OCI-LY1 (cell line): Measurements from ENCODE around the gene RAB22A.

Experiments
- H2AFZ ChIP-seq: fragments of 200-600 bp; sonication (generic), shearing (Covaris generic); 2 replicates; pipeline ENCODE4 v1.6.0; 2014; ENCODE audit warnings: antibody characterized with exemption, mild to moderate bottlenecking, low read length
- H3F3A ChIP-seq: fragments of 200-600 bp; sonication (generic), shearing (Covaris generic); 2 replicates; pipeline ENCODE4 v1.6.0; 2014; ENCODE audit warnings: mild to moderate bottlenecking, antibody characterized with exemption, low read length, moderate library complexity; ENCODE audit not compliant: insufficient read depth
- H3K27ac ChIP-seq: fragments of 200-600 bp; sonication (generic); 2 replicates; pipeline ENCODE4 v1.5.1; 2014; ENCODE audit warnings: low read length, mixed run types, mild to moderate bottlenecking, low read depth; ENCODE audit not compliant: poor library complexity, severe bottlenecking
- H3K27me3 ChIP-seq: fragments of 200-600 bp; sonication (generic); 2 replicates; pipeline ENCODE4 v1.6.0; 2014; ENCODE audit warnings: antibody characterized with exemption, mild to moderate bottlenecking, low read length, moderate library complexity; ENCODE audit not compliant: insufficient read depth
- H3K36me3 ChIP-seq: fragments of 200-600 bp; sonication (generic); 2 replicates; pipeline ENCODE4 v1.6.1; 2014; ENCODE audit warnings: mild to moderate bottlenecking, antibody characterized with exemption, low read length, moderate library complexity, mixed read lengths; ENCODE audit not compliant: insufficient read depth
- H3K4me1 ChIP-seq: fragments of 200-600 bp; sonication (generic); 2 replicates; pipeline ENCODE4 v1.5.1; 2014; ENCODE audit warnings: mild to moderate bottlenecking, low read length, moderate library complexity; ENCODE audit not compliant: insufficient read depth, severe bottlenecking
- H3K4me2 ChIP-seq: fragments of 200-600 bp; sonication (generic), shearing (Covaris generic); 2 replicates; pipeline ENCODE4 v1.6.1; 2014; ENCODE audit warnings: low read length
- H3K4me3 ChIP-seq: fragments of 200-600 bp; sonication (generic); 2 replicates; pipeline ENCODE4 v1.5.1; 2014; ENCODE audit warnings: low read length, low read depth, mild to moderate bottlenecking, mixed read lengths; ENCODE audit not compliant: poor library complexity, severe bottlenecking
- H3K79me2 ChIP-seq: fragments of 200-600 bp; shearing (Covaris generic); 2 replicates; pipeline ENCODE4 v1.6.1; 2016; ENCODE audit warnings: mixed run types, low read length, mixed read lengths; ENCODE audit not compliant: insufficient read depth
- H3K9ac ChIP-seq: fragments of 200-600 bp; sonication (generic), shearing (Covaris generic); 2 replicates; pipeline ENCODE4 v1.6.1; 2014; ENCODE audit warnings: mild to moderate bottlenecking, low read length, mixed read lengths
- H3K9me2 ChIP-seq: fragments of 200-600 bp; sonication (generic), shearing (Covaris generic); 2 replicates; pipeline ENCODE4 v1.6.1; 2014; ENCODE audit warnings: low read depth, mild to moderate bottlenecking, low read length, mixed read lengths
- H3K9me3 ChIP-seq: fragments of 200-600 bp; shearing (Covaris generic); 2 replicates; pipeline ENCODE4 v1.6.1; 2014; ENCODE audit warnings: low read length, mixed read lengths
- H4K20me1 ChIP-seq: fragments of 200-600 bp; sonication (generic), shearing (Covaris generic); 2 replicates; pipeline ENCODE4 v1.6.0; 2016; ENCODE audit warnings: mild to moderate bottlenecking, low read length; ENCODE audit not compliant: insufficient read depth
- CTCF ChIP-seq: fragments of 200-600 bp; sonication (generic), shearing (Covaris generic); IDR thresholded peaks from 2 replicates; pipeline ENCODE4 v1.5.1; 2017; ENCODE audit warnings: mild to moderate bottlenecking, antibody characterized with exemption, low read length, moderate library complexity, mixed read lengths
- EZH2 ChIP-seq: fragments of 200-600 bp; sonication (generic), shearing (Covaris generic); IDR thresholded peaks from 2 replicates; pipeline ENCODE4 v1.8.0; 2017; ENCODE audit warnings: borderline replicate concordance, mixed run types, mild to moderate bottlenecking, antibody characterized with exemption, low read length, moderate library complexity, mixed read lengths

Gene RAB22A

GRCh38 chr20:58325912-58326311 is 16.4 kb downstream of the RAB22A start:
- Histone ChIP-seq H2AFZ (no peak overlapping the region), H3K4me1 (no peaks in the 10 kb centered on the region), H3K4me3 (no peak overlapping the region), H3K79me2 (peaks cover 69% of the 10 kb centered on the region), H3K27me3 (no peaks in the 10 kb centered on the region), H3K9ac (no peak overlapping the region), H3K36me3 (no peaks in the 10 kb centered on the region; the same call in 1 of the 2 replicates), H3K27ac (no peak overlapping the region), H3K4me2 (no peak overlapping the region), H3F3A (no peaks in the 10 kb centered on the region), H3K9me3 (no peaks in the 10 kb centered on the region), H4K20me1 (no peaks in the 10 kb centered on the region), H3K9me2 (no peaks in the 10 kb centered on the region)
- TF ChIP-seq CTCF, result no peak

GRCh38 chr20:58327211-58327610 is 17.7 kb downstream of the RAB22A start:
- TF ChIP-seq EZH2 (no peak), CTCF (no peak)
- H3K9me2 ChIP-seq, result no peaks in the 10 kb centered on the region
- peaks cover 63% of the 10 kb centered on the region for H3K79me2 ChIP-seq

GRCh38 chr20:58328836-58329235 is 19.3 kb downstream of the RAB22A start:
- peaks cover 47% of the 10 kb centered on the region for H3K79me2 ChIP-seq
- H3K36me3 ChIP-seq, result peaks cover 10% of the 10 kb centered on the region; the same call in 1 of the 2 replicates
- no peaks in the 10 kb centered on the region for H3K4me1 ChIP-seq
- H3K9ac ChIP-seq, result no peak overlapping the region
- no peaks in the 10 kb centered on the region for H3F3A ChIP-seq
- H3K9me3 ChIP-seq, result no peaks in the 10 kb centered on the region
- no peaks in the 10 kb centered on the region for H3K9me2 ChIP-seq
- no peak overlapping the region for H3K4me3 ChIP-seq
- H4K20me1 ChIP-seq, result no peaks in the 10 kb centered on the region; the same call in 1 of the 2 replicates
- TF ChIP-seq EZH2 (no peak), CTCF (no peak)
- no peaks in the 10 kb centered on the region for H3K27me3 ChIP-seq
- no peak overlapping the region for H3K27ac ChIP-seq
- no peak overlapping the region for H3K4me2 ChIP-seq
- H2AFZ ChIP-seq, result no peak overlapping the region

More at GRCh38 chr20:58327211-58327610, 17.7 kb downstream of the RAB22A start:
- Histone ChIP-seq H3K4me3 (no peak overlapping the region), H3K27ac (no peak overlapping the region), H3K36me3 (peaks cover 7% of the 10 kb centered on the region; the same call in 1 of the 2 replicates), H3K27me3 (no peaks in the 10 kb centered on the region), H3K9me3 (no peaks in the 10 kb centered on the region), H3F3A (no peaks in the 10 kb centered on the region), H3K4me2 (no peak overlapping the region), H3K4me1 (no peaks in the 10 kb centered on the region), H2AFZ (no peak overlapping the region), H3K9ac (no peak overlapping the region), H4K20me1 (no peaks in the 10 kb centered on the region; the same call in 1 of the 2 replicates)
